GM18951 (cell line): ENCODE data around the gene SLC12A7.

Source experiments
- POLR2A ChIP-seq: IDR thresholded peaks from 4 replicates; pipeline ENCODE4 v1.6.1; 2011; ENCODE audit warnings: mild to moderate bottlenecking; ENCODE audit not compliant: insufficient read length, insufficient read depth; ENCODE audit errors: extremely low read depth
- in situ Hi-C: fragments of 300-500 bp; cut with MboI; formaldehyde crosslinking; loops from one replicate; pipeline ENCODE4 v1.12.0; 2022; ENCODE audit warnings: low sequenced_read_pairs, mixed read lengths, inconsistent platforms; ENCODE audit not compliant: unreplicated experiment

Gene SLC12A7

GRCh38 chr5:1137567-1138444 lies 25.9 kb upstream of the SLC12A7 start:
- in situ Hi-C loops, result loop anchor here (25.0 kb wide), 1 partner anchor 201 kb away; no protein-coding TSS in a partner anchor
- no peak for TF ChIP-seq POLR2A

- TF ChIP-seq POLR2A, result no peak
- in situ Hi-C loops, result loop anchor here (25.0 kb wide), 1 partner anchor 200 kb away; no protein-coding TSS in a partner anchor
Observed at GRCh38 chr5:1136814-1137213, 25.0 kb upstream of the SLC12A7 start.

- in situ Hi-C loops, result loop anchor here (25.0 kb wide), 1 partner anchor 199 kb away; no protein-coding TSS in a partner anchor
- TF ChIP-seq POLR2A, result no peak
Observed at GRCh38 chr5:1135696-1136525, 24.0 kb upstream of the SLC12A7 start.

- TF ChIP-seq POLR2A, result no peak
- in situ Hi-C loops, result loop anchor here (25.0 kb wide), 1 partner anchor 197 kb away; no protein-coding TSS in a partner anchor
Observed at GRCh38 chr5:1134478-1134877, 22.6 kb upstream of the SLC12A7 start.

GRCh38 chr5:1133510-1134201 lies 21.8 kb upstream of the SLC12A7 start:
- in situ Hi-C loops, result loop anchor here (25.0 kb wide), 1 partner anchor 196 kb away; no protein-coding TSS in a partner anchor
- TF ChIP-seq POLR2A, result peak; percentile 26

- no peak for TF ChIP-seq POLR2A
- in situ Hi-C loops, result loop anchor here (25.0 kb wide), 1 partner anchor 196 kb away; no protein-coding TSS in a partner anchor
Observed at GRCh38 chr5:1133108-1133507, 21.2 kb upstream of the SLC12A7 start.

GRCh38 chr5:1132570-1132969 lies 20.7 kb upstream of the SLC12A7 start:
- in situ Hi-C loops, result loop anchor here (25.0 kb wide), 1 partner anchor 195 kb away; no protein-coding TSS in a partner anchor
- no peak for TF ChIP-seq POLR2A

GRCh38 chr5:1131726-1132125 lies 19.9 kb upstream of the SLC12A7 start:
- in situ Hi-C loops, result loop anchor here (25.0 kb wide), 1 partner anchor 194 kb away; no protein-coding TSS in a partner anchor
- TF ChIP-seq POLR2A, result no peak

- in situ Hi-C loops, result loop anchor here (25.0 kb wide), 1 partner anchor 194 kb away; no protein-coding TSS in a partner anchor
- no peak for TF ChIP-seq POLR2A
Observed at GRCh38 chr5:1131191-1131621, 19.3 kb upstream of the SLC12A7 start.

- TF ChIP-seq POLR2A, result no peak
- in situ Hi-C loops, result loop anchor here (25.0 kb wide), 1 partner anchor 193 kb away; no protein-coding TSS in a partner anchor
Observed at GRCh38 chr5:1130218-1130946, 18.5 kb upstream of the SLC12A7 start.

- TF ChIP-seq POLR2A, result no peak
- in situ Hi-C loops, result loop anchor here (25.0 kb wide), 1 partner anchor 192 kb away; no protein-coding TSS in a partner anchor
Observed at GRCh38 chr5:1129711-1130055, 17.8 kb upstream of the SLC12A7 start.
